A549 (cell line): ENCODE measurements around the gene TUT4. TPM values are rescaled to one million over a fixed set of nuclear protein-coding genes. Genes with fewer than 3 reads are reported as not detected.

ENCODE experiments used
- ATAC-seq, 2 experiments: fragments of 200-7000 bp in 1 of 2; fragments of >200 bp in 1 of 2; cut with Nextera tagmentation in 1 of 2; cut with Tn5 transposase in 1 of 2; 3 replicates each; pipeline versions ENCODE4 v1.8.0 to v1.9.1; 2018 to 2020; ENCODE audit warnings: mild to moderate bottlenecking in 1 of 2, moderate library complexity in 1 of 2
- CTCF ChIA-PET: fragments of 300-600 bp; sonication (Branson Sonifier 250); formaldehyde crosslinking; extraction: SDS; loops from one replicate; lab custom pipeline; 2021; ENCODE audit warnings: antibody characterized with exemption, inconsistent platforms; lab: Yijun Ruan, JAX
- POLR2A ChIA-PET: fragments of 350-600 bp; formaldehyde crosslinking; extraction: SDS; loops from one replicate; lab custom pipeline; 2021; ENCODE audit warnings: antibody characterized with exemption, inconsistent platforms; lab: Yijun Ruan, JAX
- DNase-seq, 2 experiments: peaks; one replicate each; pipeline versions ENCODE4 v3.0.0 to v3.0.0-alpha.2; 2011 to 2016; ENCODE audit warnings: low read depth in 1 of 2, low spot score in 1 of 2
- FAIRE-seq: peaks from 2 replicates; lab custom pipeline; 2011; peaks lifted over from hg19 to GRCh38; lab: Jason Lieb, UNC
- H3K27ac ChIP-seq, 2 experiments: fragments of >200 bp; sonication (Bioruptor Twin); formaldehyde crosslinking; 3 replicates each; pipeline ENCODE4 v1.5.1; 2016 to 2017
- H3K4me1 ChIP-seq: fragments of >200 bp; sonication (Bioruptor Twin); formaldehyde crosslinking; 3 replicates; pipeline ENCODE4 v1.6.1; 2016
- H3K4me2 ChIP-seq: fragments of >200 bp; sonication (Bioruptor Twin); formaldehyde crosslinking; 3 replicates; pipeline ENCODE4 v1.6.1; 2016
- H3K4me3 ChIP-seq: fragments of >200 bp; sonication (Bioruptor Twin); formaldehyde crosslinking; 3 replicates; pipeline ENCODE4 v1.5.1; 2016
- H3K9me3 ChIP-seq: fragments of >200 bp; sonication (Bioruptor Twin); formaldehyde crosslinking; 3 replicates; pipeline ENCODE4 v1.6.1; 2016
- BHLHE40 ChIP-seq: IDR thresholded peaks from 2 replicates; pipeline ENCODE4 v1.6.1; 2012; ENCODE audit warnings: low read depth, low read length, inconsistent platforms
- CBX2 ChIP-seq: fragments of 200-600 bp; sonication (generic); IDR thresholded peaks from 2 replicates; pipeline ENCODE4 v1.6.1; 2016; ENCODE audit warnings: low read depth, mild to moderate bottlenecking, borderline replicate concordance
- CEBPB ChIP-seq, 2 experiments: fragments of >200 bp in 1 of 2; sonication (Bioruptor Twin) in 1 of 2; formaldehyde crosslinking in 1 of 2; IDR thresholded peaks; 2 replicates each; pipeline ENCODE4 v1.6.1; 2012 to 2016
- CHD2 ChIP-seq: fragments of 150-350 bp; IDR thresholded peaks from 2 replicates; pipeline ENCODE4 v1.6.1; 2014; ENCODE audit warnings: low read length; ENCODE audit not compliant: partially characterized antibody
- E2F6 ChIP-seq: IDR thresholded peaks from 2 replicates; pipeline ENCODE4 v1.6.1; 2012; ENCODE audit warnings: low read depth, borderline replicate concordance
- EHF ChIP-seq: fragments of 250-450 bp; sonication (Bioruptor Pico); IDR thresholded peaks from 2 replicates; pipeline ENCODE4 v1.5.0; 2020; ENCODE audit warnings: mild to moderate bottlenecking
- ESRRA ChIP-seq: fragments of 150-350 bp; IDR thresholded peaks from 2 replicates; pipeline ENCODE4 v1.6.1; 2014; ENCODE audit warnings: mild to moderate bottlenecking, low read length, borderline replicate concordance
- FOSB ChIP-seq: fragments of 250-450 bp; sonication (Bioruptor Pico); IDR thresholded peaks from 2 replicates; pipeline ENCODE4 v1.5.0; 2020; ENCODE audit warnings: mild to moderate bottlenecking, moderate library complexity
- FOXS1 ChIP-seq: fragments of 250-450 bp; sonication (Bioruptor Pico); IDR thresholded peaks from 2 replicates; pipeline ENCODE4 v1.5.0; 2020; ENCODE audit warnings: mild to moderate bottlenecking, moderate library complexity
- GATA3 ChIP-seq: IDR thresholded peaks from 2 replicates; pipeline ENCODE4 v1.6.1; 2012; ENCODE audit warnings: borderline replicate concordance
- HOXA7 ChIP-seq: fragments of 250-450 bp; sonication (Bioruptor Pico); IDR thresholded peaks from 2 replicates; pipeline ENCODE4 v1.5.0; 2020; ENCODE audit warnings: mild to moderate bottlenecking, moderate library complexity
- JUNB ChIP-seq: fragments of >200 bp; sonication (Bioruptor Twin); formaldehyde crosslinking; IDR thresholded peaks from 2 replicates; pipeline ENCODE4 v1.6.1; 2016
- NR3C1 ChIP-seq: fragments of >200 bp; sonication (Bioruptor Twin); formaldehyde crosslinking; IDR thresholded peaks from 3 replicates; pipeline ENCODE4 v1.6.1; 2017
- POLR2A ChIP-seq: IDR thresholded peaks from 2 replicates; pipeline ENCODE4 v1.6.1; 2012; ENCODE audit warnings: mild to moderate bottlenecking, low read length
- POLR2AphosphoS2 ChIP-seq: conservative IDR thresholded peaks from 2 replicates; pipeline ENCODE4 v1.6.1; 2012; ENCODE audit warnings: low read length, improper control_type of control experiment, inconsistent platforms
- RAD21 ChIP-seq, 2 experiments: fragments of >200 bp in 1 of 2; sonication (Bioruptor Twin) in 1 of 2; formaldehyde crosslinking in 1 of 2; IDR thresholded peaks in 1 of 2; conservative IDR thresholded peaks in 1 of 2; 2 replicates in 1 of 2; 3 replicates in 1 of 2; pipeline ENCODE4 v1.6.1; 2012 to 2018; ENCODE audit warnings: inconsistent platforms in 1 of 2
- RFX5 ChIP-seq: fragments of 450-650 bp; IDR thresholded peaks from 2 replicates; pipeline ENCODE4 v1.7.1; 2014; ENCODE audit warnings: antibody characterized with exemption, mild to moderate bottlenecking, moderate library complexity
- RNF2 ChIP-seq: fragments of 200-600 bp; sonication (generic); IDR thresholded peaks from 2 replicates; pipeline ENCODE4 v1.6.1; 2016; ENCODE audit warnings: low read depth, mild to moderate bottlenecking, antibody characterized with exemption, moderate library complexity, borderline replicate concordance
- WGBS: methylation state at CpG from one replicate; pipeline ENCODE4 v1.1.6; 2017; ENCODE audit errors: missing lambda C conversion rate; 5-methylcytosine and 5-hydroxymethylcytosine counted together
- polyA plus RNA-seq, 4 experiments: library from polyadenylated mRNA; depleted of rRNA in 3 of 4; stranded (reverse); fragments of >200 nt; fragmentation: RNase III in 1 of 4; extraction: RNeasy Plus Mini Kit Qiagen cat#74134 plus additional on column Dnase treatment in 1 of 4; gene quantifications; 2 replicates in 3 of 4; 3 replicates in 1 of 4; pipeline ENCODE4 v1.2.3, GENCODE V29; 2011 to 2017
- TF ChIP-seq, protein P1 (sequence below): fragments of >200 bp; sonication (Bioruptor Twin); formaldehyde crosslinking; IDR thresholded peaks from 2 replicates; pipeline ENCODE4 v1.6.1; 2016
- TF ChIP-seq, protein P2 (sequence below): fragments of 250-450 bp; sonication (Bioruptor Pico); IDR thresholded peaks from 2 replicates; pipeline ENCODE4 v1.5.0; 2021; ENCODE audit warnings: mild to moderate bottlenecking, moderate library complexity, borderline replicate concordance
- TF ChIP-seq, protein P3 (sequence below): fragments of >200 bp; sonication (Bioruptor Twin); formaldehyde crosslinking; IDR thresholded peaks from 3 replicates; pipeline ENCODE4 v1.5.1; 2016
- TF ChIP-seq, protein P4 (sequence below): IDR thresholded peaks from 2 replicates; pipeline ENCODE4 v1.6.1; 2012
- TF ChIP-seq, protein P5 (sequence below): fragments of 200-600 bp; sonication (generic); IDR thresholded peaks from 2 replicates; pipeline ENCODE4 v1.6.1; 2016; ENCODE audit warnings: antibody characterized with exemption, mild to moderate bottlenecking, moderate library complexity

The TUT4 gene
- polyA plus RNA-seq, 2 of the 4 experiments (the other 2 are of a cell fraction), result 25.3 to 34.1 TPM

DNA sequence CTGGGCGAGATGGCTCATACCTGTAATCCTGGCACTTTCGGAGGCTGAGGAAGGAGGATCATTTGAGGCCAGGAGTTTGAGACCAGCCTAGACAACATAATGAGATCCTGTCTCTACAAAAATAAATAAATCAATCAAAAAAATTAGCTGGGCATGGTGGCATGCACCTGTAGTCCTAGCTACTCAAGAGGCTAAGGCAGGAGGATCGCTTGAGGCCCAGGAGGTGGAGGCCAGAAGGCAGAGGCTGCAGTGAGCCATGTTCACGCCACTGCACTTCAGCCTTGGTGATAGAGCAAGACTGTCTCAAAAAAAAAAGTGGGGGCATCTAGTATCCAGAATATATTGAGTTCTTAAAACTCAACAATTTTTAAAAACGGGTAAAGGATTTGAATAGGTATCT lies 6.0 kb downstream of the TUT4 start:
- no peak for TF ChIP-seq GATA3
- TF ChIP-seq CHD2, result no peak
- TF ChIP-seq FOSB (CRISPR knock-in tag), result no peak
- no peak for TF ChIP-seq NR3C1
- TF ChIP-seq RAD21 (conservative IDR thresholded peaks at IDR 0.05 in 1 of 2, IDR thresholded peaks at IDR 0.05 in 1 of 2), result no peak
- no peak for TF ChIP-seq CBX2
- TF ChIP-seq, protein P1, sequence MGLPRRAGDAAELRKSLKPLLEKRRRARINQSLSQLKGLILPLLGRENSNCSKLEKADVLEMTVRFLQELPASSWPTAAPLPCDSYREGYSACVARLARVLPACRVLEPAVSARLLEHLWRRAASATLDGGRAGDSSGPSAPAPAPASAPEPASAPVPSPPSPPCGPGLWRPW, result no peak
- no peak for TF ChIP-seq CEBPB (IDR thresholded peaks at IDR 0.05)
- TF ChIP-seq, protein P2, sequence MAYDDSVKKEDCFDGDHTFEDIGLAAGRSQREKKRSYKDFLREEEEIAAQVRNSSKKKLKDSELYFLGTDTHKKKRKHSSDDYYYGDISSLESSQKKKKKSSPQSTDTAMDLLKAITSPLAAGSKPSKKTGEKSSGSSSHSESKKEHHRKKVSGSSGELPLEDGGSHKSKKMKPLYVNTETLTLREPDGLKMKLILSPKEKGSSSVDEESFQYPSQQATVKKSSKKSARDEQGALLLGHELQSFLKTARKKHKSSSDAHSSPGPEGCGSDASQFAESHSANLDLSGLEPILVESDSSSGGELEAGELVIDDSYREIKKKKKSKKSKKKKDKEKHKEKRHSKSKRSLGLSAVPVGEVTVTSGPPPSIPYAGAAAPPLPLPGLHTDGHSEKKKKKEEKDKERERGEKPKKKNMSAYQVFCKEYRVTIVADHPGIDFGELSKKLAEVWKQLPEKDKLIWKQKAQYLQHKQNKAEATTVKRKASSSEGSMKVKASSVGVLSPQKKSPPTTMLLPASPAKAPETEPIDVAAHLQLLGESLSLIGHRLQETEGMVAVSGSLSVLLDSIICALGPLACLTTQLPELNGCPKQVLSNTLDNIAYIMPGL (CRISPR knock-in tag), result no peak
- no peak for TF ChIP-seq POLR2A
- no peak for TF ChIP-seq RNF2
- no peak for TF ChIP-seq JUNB
- FAIRE-seq, result no peak
- ChIA-PET CTCF (no interaction called here), POLR2A (no interaction called here)
- H3K4me1 ChIP-seq, result peaks cover 27% of the 10 kb centered on the region; the same call in 2 of the 3 replicates
- no peak overlapping the region for H3K4me3 ChIP-seq
- no peak overlapping the region for H3K27ac ChIP-seq
- H3K9me3 ChIP-seq, result peaks cover 31% of the 10 kb centered on the region
- ATAC-seq, result no peak
- H3K4me2 ChIP-seq, result no peak overlapping the region
- no peak for DNase-seq
- 94% methylated on average over 5 of the region's 5 CpGs for WGBS

- ChIA-PET POLR2A (no interaction called here), CTCF (interaction anchor here (0.6 kb wide), 1 partner anchor 933 kb away, joined by 3 read pairs; no protein-coding TSS in a partner anchor)
- Histone ChIP-seq H3K4me2 (no peak overlapping the region), H3K4me3 (no peak overlapping the region), H3K27ac (no peak overlapping the region), H3K4me1 (peaks cover 13% of the 10 kb centered on the region; the same call in 2 of the 3 replicates), H3K9me3 (peaks cover 34% of the 10 kb centered on the region)
- no peak for TF ChIP-seq CBX2
- no peak for TF ChIP-seq FOXS1 (CRISPR knock-in tag)
- TF ChIP-seq RFX5, result no peak
- no peak for TF ChIP-seq BHLHE40
- TF ChIP-seq HOXA7 (CRISPR knock-in tag), result no peak
- no peak for TF ChIP-seq POLR2A
- TF ChIP-seq, protein P3, sequence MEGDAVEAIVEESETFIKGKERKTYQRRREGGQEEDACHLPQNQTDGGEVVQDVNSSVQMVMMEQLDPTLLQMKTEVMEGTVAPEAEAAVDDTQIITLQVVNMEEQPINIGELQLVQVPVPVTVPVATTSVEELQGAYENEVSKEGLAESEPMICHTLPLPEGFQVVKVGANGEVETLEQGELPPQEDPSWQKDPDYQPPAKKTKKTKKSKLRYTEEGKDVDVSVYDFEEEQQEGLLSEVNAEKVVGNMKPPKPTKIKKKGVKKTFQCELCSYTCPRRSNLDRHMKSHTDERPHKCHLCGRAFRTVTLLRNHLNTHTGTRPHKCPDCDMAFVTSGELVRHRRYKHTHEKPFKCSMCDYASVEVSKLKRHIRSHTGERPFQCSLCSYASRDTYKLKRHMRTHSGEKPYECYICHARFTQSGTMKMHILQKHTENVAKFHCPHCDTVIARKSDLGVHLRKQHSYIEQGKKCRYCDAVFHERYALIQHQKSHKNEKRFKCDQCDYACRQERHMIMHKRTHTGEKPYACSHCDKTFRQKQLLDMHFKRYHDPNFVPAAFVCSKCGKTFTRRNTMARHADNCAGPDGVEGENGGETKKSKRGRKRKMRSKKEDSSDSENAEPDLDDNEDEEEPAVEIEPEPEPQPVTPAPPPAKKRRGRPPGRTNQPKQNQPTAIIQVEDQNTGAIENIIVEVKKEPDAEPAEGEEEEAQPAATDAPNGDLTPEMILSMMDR, result no peak
- no peak for TF ChIP-seq CHD2
- TF ChIP-seq POLR2AphosphoS2, result no peak
- TF ChIP-seq, protein P4, sequence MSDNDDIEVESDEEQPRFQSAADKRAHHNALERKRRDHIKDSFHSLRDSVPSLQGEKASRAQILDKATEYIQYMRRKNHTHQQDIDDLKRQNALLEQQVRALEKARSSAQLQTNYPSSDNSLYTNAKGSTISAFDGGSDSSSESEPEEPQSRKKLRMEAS, result no peak
- TF ChIP-seq, protein P2 (CRISPR knock-in tag), result no peak
- TF ChIP-seq, protein P1, result no peak
- TF ChIP-seq E2F6, result no peak
- TF ChIP-seq EHF (CRISPR knock-in tag), result no peak
- TF ChIP-seq, protein P5, sequence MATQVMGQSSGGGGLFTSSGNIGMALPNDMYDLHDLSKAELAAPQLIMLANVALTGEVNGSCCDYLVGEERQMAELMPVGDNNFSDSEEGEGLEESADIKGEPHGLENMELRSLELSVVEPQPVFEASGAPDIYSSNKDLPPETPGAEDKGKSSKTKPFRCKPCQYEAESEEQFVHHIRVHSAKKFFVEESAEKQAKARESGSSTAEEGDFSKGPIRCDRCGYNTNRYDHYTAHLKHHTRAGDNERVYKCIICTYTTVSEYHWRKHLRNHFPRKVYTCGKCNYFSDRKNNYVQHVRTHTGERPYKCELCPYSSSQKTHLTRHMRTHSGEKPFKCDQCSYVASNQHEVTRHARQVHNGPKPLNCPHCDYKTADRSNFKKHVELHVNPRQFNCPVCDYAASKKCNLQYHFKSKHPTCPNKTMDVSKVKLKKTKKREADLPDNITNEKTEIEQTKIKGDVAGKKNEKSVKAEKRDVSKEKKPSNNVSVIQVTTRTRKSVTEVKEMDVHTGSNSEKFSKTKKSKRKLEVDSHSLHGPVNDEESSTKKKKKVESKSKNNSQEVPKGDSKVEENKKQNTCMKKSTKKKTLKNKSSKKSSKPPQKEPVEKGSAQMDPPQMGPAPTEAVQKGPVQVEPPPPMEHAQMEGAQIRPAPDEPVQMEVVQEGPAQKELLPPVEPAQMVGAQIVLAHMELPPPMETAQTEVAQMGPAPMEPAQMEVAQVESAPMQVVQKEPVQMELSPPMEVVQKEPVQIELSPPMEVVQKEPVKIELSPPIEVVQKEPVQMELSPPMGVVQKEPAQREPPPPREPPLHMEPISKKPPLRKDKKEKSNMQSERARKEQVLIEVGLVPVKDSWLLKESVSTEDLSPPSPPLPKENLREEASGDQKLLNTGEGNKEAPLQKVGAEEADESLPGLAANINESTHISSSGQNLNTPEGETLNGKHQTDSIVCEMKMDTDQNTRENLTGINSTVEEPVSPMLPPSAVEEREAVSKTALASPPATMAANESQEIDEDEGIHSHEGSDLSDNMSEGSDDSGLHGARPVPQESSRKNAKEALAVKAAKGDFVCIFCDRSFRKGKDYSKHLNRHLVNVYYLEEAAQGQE, result no peak
- TF ChIP-seq ESRRA, result no peak
- ATAC-seq (no peak), DNase-seq (no peak), FAIRE-seq (no peak)
- WGBS, result 97% methylated on average over 8 of the region's 8 CpGs
These were observed 8.0 kb downstream of the TUT4 start for GRCh38 chr1:52544665-52545525.
